Suppressor macrophage treated with lipopolysaccharide for 1 hour (primary cell): Measurements from ENCODE around the gene RBM25.
"Not testable (repeated sequence)": the region's sequence is repeated elsewhere in the genome, so short reads cannot be mapped to it uniquely, and the experiment has no call there.

Experiments used
- DNase-seq, 3 donors: peaks; one replicate each; pipeline ENCODE4 v3.0.0-alpha.2; 2020 to 2022

Gene RBM25

DNA sequence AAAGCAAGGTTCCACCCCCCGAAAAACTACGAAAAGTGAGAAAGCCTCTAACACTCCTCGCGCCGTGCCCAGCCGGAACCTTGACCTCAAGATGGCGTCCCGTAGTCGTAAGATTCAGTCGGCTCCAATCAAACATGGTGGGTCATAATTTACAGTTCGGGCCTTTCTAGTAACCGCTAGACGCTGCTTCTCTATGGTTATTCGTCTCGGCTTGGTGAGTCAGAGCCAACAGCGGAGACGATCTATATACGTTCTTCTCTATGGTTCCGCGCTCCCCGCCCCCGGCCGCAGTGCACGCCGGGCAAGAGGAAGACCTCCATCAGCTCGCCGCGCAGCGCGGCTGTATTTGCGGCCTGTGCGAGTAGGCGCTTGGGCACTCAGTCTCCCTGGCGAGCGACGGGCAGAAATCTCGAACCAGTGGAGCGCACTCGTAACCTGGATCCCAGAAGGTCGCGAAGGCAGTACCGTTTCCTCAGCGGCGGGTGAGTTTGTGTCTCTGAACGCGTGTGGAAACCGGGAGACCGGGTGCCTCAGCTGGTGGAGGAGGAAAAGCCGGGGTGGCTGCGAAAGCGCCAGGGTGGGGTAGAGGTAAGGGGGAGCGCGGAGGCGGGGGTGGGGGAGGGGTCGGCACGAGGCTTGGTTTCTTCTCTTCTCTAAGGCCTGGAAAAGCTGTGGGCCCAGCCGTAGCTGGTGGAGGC is at the start of gene RBM25:
RBM25 (plus strand) TSS at position 311 of the 698 bp plus-strand sequence. CDS start 13,108 bp downstream, outside the sequence.
- peak; percentile 98 to 99 (median 99) for DNase-seq

DNA sequence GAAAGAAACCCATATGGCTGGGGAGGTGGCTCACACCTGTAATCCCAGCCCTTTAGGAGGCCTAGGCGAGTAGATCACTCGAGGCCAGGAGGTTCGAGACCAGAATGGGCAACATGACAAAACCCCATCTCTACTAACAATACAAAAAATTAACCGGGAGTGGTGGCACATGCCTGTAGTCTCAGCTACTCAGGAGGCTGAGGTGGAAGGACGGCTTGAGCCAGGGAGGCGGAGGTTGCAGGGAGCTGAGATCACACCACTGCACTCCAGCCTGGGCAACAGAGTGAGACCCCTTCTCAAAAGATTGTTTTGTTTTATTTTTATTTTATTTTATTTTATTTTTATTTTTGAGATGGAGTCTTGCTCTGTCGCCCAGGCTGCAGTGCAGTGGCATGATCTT is 47.1 kb upstream of the RBM25 start:
- DNase-seq = not testable (repeated sequence)

DNA sequence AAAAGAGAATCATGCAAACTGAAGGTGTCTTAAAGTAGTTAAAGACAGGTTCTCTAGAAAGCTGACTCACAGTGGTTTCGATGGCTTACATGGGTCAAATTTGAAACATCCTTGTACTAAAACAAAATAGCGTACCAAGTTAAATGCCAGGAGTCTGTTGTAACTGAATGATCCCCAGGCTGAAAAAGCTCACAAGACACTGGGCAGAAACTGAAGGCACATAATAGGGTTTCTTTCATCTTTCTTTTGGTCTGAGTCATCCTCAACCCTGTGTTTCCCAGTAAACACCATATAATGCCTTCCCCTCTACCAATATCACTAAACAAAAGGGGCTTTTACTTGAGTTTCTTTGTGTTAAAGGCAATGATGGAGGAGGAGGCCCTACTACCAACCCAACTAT is 44.2 kb upstream of the RBM25 start:
- no peak for DNase-seq

DNA sequence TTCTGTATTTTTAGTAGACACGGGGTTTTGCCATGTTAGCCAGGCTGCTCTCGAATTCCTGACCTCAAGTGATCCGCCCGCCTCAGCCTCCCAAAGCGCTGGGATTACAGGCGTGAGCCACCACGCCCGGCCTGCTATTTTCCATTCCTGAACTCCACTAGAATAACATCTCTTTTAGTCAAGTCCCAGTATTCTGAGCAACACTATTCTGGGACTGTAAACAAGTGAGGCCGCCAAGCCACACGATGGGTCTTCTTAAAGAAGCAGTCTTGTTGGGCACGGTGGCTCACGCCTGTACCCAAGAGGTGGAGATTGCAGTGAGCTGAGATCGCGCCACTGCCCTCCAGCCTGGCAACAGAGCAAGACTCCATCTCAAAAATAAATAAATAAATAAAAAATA is 42.8 kb upstream of the RBM25 start:
- DNase-seq = not testable (repeated sequence)

DNA sequence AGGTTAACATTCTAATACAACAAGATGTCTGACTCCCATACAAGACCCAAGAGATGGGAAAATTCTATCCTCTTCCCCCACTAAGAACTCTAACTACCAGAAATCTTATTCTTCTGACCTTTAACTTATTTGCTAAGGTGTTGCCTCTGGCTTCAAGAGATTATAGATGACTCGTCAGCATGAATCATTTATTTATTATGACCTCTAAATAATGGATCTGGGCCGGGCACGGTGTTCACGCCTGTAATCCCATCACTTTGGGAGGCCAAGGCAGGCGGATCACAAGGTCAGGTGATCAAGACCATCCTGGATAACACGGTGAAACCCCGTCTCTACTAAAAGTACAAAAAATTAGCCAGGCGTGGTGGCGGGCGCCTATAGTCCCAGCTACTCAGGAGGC is 42.3 kb upstream of the RBM25 start:
- not testable (repeated sequence) for DNase-seq

DNA sequence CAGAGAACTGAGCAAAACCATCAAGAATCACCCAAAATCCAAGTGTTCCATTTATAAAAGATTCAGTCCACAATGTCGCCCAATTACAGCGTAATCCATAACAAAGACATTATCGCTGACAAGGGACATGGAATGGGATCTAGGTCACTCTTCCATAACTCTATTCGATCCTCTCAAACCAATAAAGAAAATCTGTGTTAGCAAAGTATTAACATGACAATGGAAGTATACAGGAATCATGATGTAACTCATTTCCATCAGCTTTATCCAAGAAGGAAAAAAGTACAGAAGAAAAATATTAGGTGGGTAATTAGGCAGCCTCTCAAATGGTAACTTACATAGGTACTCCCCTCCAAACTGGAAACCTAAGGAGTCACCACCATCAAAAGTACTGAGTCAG is 36.3 kb upstream of the RBM25 start:
- no peak for DNase-seq

DNA sequence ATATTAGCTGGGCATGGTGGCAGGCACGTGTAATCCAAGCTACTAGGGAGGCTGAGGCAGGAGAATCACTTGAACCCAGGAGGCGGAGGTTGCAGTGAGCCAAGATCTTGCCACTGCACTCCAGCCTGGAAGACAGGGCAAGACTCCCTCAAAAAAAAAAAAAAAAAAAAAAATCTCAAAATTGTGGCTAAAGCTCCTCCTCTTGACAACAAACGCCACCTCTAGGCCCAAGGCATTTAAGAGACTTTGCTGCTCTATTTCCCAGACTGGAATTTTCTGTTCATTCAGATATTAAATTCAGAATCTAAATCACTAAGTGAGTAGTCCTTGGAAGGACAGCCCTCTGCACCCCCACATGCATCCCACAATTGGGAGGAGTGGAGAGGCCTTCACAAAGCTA is 32.8 kb upstream of the RBM25 start:
- no peak for DNase-seq

DNA sequence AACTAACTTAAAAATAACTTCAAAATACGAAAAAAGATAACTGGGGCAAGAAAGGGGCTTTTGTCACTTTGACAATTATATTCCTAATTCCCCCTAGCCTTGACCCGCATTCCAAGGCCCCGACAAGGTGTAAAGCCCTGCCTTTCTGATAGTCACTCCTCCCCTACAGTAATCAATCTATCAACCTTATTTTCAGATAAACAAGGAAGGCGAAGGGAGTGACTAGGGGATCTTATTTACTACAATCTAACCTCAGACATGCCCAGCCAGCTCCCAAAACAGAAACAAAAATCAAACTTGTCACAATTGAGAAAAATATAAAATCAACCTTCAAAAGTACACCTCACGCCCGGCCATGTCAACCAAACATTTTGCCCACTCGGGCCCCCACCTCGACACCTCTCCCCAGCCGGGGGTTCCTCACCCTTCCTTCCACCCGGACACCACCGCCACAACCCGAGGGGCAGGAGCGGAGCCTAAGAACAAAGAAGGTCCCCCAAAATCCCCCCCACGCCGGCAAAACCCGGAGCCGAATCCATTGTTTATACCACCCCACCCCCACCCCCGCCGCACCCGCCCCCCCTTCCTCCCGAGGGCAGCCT is 32.0 kb upstream of the RBM25 start:
- peak in 2 of 3 donors; percentile 8 to 26 for DNase-seq

DNA sequence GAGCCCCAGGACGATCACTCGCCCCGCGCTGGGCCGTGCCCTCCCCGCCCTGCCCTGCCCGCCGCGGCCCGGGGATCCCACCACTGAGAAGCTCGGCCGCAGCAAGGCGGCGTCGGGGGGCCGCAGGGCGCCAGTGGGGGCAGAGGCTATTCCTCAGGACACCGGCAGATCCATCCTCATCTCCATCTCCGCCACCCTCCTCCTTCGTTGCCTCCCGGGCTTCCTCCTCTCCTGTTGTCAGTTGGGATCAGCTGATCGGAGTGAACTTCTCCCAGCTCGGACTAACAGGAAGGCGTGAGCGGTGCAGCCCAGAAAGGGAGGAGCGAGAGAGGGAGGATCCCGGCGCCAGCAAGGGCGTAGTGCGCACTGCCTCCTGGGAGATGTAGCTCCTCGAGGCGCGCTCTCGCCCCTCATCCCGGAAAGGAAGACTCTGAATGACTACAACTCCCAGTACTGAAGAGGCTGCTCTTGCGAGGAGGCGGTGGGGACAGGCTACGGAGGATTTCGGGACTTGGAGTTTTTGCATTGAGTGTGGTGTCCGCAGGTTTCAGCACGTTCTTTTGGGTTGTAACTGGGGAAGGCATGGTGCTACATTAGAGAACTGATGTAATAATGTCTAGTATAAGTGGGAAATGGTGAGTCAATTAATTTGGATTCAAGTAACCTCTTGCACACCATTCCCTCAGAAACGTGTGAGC is 31.3 kb upstream of the RBM25 start, which contains the start of gene ZFYVE1:
ZFYVE1 (minus strand) TSS at position 262 of the 698 bp plus-strand sequence. CDS start 2,598 bp downstream, outside the sequence.
- peak; percentile 98 to 99 (median 99) for DNase-seq

DNA sequence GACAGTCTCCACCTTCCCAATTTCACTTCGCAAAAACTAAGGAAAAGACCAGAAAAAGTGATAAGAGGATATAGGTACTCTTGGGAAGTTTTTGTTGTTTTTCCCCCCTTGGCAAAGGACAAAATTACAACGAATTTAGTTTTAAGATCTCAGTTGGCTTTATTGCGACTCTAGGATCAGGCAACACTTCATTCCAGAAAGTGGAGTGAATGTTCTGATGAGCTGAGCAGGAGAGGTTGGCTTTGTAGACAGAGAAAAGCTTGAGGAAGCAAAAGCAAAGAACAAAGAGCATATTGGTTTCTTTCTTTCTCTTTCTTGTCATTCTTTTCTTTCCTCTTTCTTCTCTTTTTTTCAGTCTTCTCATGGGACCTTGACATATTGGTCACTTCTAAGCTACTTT is 30.8 kb upstream of the RBM25 start:
- no peak for DNase-seq

DNA sequence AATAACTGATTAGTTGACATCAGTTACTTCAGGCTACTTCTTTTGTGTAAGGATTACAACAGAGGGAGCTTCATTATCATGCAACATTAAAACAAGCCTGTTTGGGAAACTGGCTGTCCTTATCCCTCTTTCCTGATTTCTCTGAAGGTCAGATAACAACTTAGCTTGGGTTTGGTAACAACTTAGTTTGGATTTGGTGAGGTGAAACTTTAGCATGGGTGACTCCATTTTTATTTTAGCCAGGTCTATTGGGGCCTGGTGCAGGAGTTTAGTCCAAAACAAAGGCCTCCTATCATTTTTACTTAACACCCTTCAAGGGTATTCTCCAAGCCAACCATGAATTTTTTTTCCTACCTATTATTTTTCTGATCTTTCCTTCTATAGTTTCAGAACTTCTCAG is 30.4 kb upstream of the RBM25 start:
- no peak for DNase-seq

DNA sequence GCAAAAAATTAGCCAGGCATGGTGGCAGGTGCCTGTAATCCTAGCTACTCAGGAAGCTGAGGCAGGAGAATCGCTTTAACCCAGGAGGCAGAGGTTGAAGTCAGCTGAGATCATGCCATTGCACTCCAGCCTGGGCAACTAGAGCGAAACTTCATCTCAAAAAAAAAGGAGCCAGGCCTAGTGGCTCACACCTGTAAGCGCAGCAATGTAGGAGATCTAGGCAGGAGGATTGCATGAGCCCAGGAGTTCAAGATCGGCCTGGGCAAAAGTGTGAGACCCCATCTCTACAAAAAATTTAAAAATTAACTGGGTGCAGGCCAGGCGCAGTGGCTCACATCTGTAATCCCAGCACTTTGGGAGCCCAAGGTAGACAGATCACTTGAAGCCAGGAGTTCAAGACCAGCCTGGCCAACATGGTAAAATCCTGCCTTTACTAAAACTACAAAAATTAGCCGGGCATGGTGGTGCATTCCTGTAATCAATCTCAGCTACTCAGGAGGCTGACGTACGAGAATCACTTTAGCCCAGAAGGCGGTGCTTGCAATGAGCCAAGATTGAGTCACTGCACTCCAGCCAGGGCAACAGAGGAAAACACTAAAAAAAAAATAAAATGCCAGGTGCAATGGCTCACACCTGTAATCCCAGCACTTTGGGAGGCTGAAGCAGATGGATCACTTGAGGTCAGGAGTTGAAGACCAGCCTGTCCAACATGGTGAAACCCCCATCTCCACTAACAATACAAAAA is 21.5 kb upstream of the RBM25 start:
- DNase-seq = not testable (repeated sequence)

DNA sequence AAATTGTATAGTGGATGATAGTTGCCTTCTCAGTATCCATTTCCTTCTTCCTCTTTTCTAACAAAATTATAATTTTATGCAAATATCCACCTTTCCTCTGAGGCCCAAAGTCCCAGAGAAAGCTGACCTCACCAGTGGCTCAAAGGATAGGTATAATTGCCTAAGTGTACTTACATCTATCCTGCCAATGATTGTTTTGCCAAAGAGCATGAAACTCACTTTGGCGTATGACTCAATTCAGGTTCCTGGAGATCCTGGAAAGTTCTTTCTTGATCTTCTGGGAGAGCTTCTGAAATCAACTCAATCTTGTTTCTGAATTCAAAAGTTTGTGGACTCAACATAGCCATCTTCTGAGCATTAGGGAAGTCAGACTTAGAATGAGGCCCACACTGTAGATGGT is 10.5 kb upstream of the RBM25 start:
- no peak for DNase-seq

DNA sequence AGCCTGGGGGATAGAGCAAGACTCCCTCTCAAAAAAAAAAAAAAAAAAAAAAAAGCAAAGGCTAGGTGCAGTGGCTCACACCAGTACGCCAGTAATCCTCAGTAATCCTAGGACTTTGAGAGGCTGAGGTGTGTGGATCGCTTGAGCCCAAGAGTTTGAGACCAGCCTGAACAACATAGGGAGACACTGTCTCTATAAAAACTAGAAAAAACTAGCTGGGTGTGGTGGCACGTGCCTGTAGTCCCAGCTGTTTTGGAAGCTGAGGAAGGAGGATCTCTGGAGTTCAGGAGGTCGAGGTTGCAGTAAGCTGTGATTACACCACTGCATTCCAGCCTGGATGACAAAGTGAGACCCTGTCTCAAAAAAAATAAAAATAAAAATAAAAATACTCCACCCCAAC is 8.9 kb upstream of the RBM25 start:
- DNase-seq = no peak

DNA sequence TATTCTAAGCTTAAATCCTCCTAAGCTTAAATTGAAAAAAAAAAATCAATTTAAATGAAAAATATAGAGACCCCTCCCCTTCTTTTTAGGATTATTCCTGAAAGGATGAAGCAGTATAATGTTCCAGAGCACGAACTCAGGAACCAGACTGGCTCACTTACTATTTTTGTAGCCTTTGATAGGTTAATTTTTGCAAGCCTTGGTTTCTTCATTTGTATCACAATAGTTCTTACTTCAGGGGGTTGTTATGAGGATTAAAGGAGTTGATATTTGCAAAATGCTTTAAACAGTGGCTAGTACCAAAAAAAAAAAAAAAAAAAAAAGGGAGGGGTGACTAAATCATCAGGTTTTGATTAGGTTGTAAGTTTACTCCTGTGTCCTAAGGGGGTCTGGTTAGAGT is 3.1 kb upstream of the RBM25 start:
- no peak for DNase-seq

DNA sequence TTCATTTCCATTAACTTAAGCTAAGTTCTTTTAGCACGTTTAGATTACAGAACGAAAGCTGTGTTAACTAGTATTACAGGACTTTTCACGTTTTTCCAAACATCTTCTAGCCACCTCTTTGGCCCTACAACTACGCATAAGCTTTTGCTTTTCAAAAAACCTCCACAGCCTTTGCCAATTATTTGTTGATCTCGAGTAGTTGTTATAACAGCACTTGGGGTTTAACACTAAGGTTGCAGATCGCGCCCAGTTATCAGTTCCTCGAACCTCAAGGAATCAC is 450 bp upstream of the RBM25 start:
- DNase-seq = no peak

DNA sequence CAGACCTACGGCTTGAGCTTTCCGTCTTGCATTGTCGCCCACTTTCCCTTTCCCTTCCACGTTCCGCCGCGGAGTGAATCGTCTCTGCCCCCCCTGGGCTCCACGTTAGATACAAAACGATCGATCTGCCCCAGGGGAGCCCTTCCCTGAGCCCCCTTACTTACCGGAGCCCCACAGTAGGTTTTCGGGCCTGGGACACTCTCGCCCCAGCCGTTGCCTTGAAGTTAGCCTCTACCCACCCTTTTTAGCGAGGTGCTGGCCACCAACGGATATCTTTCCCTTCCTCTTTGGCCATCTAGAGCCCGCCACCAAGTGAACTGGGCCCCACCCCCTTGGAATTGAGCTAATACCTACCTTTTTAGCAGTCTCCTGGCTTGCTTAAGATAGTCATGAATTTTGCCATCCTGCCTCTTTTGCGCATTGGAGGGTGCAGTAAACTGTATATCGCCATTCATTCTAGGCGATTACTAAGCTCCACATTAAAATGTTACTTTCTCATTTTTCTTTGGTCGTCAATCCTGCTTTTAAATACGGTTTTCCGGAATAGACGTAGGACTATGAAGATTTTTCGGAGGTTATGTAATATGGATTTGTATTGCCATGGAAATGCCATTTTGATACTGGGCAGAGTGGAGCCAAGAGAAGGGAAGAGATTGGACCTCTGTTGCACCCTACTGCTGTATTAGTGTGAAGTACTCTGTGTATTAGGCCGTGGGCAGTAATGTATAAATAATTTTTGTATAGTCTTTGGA is 764 bp downstream of the RBM25 start:
- peak; percentile 66 to 70 (median 66) for DNase-seq

DNA sequence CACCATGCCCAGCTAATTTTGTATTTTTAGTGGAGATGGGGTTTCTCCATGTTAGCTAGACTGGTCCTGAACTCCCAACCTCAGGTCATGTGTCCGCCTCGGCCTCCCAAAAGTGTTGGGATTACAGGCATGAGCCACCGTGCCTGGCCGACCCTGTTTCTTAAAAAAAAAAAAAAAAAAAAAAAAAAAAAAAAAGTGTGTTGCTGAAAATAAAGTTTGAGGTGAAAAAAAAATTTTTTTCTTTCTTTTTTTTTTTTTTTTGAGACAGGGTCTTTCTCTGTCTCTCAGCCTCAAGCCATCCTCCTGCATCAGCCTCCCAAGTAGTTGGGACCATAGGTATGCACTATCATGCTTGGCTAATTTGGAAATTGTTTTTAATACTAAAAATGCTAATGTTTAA is 11.3 kb downstream of the RBM25 start:
- no peak for DNase-seq

DNA sequence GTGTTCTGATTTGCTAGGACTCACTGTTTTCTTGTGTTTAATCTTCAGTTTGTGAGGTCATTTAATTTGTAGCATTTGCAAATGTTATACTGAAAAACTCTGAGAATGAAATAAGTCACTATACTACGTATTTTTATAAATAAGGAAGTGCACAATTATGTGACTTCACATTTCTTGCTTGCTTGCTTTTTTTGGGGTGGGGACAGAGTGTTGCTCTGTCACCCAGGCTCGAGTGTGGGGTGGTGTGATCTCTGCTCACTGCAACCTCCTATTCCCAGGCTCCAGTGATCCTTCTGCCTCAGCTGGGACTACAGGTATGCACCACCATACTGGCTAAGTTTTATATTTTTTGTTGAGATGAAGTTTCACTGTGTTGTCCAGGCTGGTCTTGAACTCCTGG is 32.7 kb downstream of the RBM25 start:
- DNase-seq = peak; percentile 32 to 54 (median 44)

DNA sequence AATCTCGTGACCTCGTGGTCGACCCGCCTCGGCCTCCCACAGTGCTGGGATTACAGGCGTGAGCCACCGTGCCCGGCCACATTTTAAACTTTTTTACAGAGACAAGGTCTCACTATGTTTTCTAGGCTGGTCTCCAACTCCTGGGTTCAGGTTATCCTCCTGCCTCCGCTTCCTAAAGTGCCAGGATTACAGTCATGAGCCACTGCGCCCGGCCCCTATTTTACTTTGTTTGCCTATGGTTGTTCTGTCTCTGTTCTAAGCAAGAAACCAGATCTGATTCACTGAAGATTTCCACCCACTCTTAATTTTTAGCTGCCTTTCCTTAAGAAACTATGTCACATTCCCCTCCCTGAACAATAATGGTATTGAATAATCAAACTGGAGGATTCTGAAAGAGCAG is 39.1 kb downstream of the RBM25 start:
- no peak for DNase-seq

DNA sequence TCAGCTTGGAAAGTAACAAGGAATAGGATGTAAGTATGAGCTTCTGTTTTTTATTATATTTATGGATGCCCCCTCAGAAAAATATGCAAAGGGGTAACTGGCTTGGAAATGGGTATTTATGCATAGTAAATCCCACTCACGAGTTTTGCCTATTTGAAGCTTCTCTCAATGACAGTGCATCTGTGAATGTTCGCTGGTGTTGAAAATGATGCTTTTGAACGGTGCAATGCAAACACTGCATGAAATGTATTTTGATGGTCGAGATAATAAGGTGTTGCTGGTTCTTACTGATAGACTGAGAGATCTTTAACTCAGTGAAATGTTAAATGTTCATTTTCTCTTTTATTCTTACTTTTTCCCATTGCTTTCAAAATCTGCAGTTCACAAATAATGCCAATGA is 42.0 kb downstream of the RBM25 start:
- DNase-seq = no peak

DNA sequence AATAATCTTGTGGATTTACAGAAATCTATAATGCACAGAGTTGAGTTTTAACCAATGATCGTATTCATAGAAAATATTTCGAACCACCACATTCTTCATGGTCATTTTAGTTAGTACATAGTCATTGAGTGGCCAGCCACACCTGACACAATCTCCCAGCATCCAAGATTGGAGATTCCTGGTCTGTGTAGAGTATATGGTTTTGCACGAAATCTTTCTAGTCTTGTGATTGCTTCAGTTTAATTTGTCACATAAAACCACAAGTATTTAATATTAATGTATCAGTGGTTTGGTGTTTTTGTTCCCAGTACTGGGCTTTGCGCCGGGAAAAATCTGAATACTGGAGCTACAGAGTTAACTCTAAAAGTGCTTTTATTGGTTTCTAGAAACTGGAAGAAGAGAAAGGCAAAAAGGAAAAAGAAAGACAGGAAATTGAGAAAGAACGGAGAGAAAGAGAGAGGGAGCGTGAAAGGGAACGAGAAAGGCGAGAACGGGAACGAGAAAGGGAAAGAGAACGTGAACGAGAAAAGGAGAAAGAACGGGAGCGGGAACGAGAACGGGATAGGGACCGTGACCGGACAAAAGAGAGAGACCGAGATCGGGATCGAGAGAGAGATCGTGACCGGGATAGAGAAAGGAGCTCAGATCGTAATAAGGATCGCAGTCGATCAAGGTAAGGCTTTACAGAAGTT is 44.6 kb downstream of the RBM25 start:
- no peak for DNase-seq
